HG03060 (cell line): ENCODE results near the gene PRR20C.
"Not testable (repeated sequence)": the region's sequence is repeated elsewhere in the genome, so short reads cannot be mapped to it uniquely, and the experiment has no call there.

ENCODE experiments used
- ATAC-seq: cut with Tn5 transposase; IDR thresholded peaks from one replicate; pipeline ENCODE4 v1.9.1; 2021; ENCODE audit warnings: low read depth, moderate number of reproducible peaks; ENCODE audit not compliant: unreplicated experiment

PRR20C gene

GRCh38 chr13:57153761-57154160 lies at the start of gene PRR20C:
Gene PRR20C, plus strand, starts transcription at chr13:57154061. Its CDS starts 387 bp downstream, at chr13:57154448.
- not testable (repeated sequence) for ATAC-seq

- no peak for ATAC-seq
Observed at GRCh38 chr13:57114945-57115344, 38.9 kb upstream of the PRR20C start.

DNA sequence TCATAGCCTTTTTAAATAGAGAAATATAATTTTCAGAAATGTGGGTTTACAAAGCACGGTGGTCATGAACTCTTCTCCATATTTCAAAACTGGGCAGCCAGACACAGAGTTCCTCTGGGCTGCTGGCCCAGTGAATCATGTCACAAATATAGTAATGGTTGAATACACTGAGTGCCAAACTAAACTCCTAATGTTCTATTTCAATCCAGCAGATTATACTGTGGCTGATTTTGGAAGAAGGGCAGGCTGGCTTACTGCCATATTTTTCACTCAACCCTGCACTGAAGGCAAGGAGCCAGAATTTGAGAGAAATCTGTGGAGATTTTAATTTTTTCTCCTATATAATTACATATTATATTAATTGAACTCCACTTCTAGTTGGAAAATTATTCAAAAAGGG lies 30.2 kb upstream of the PRR20C start:
- no peak for ATAC-seq

GRCh38 chr13:57128909-57129308 lies 25.0 kb upstream of the PRR20C start:
- no peak for ATAC-seq

GRCh38 chr13:57136093-57136492 lies 17.8 kb upstream of the PRR20C start:
- no peak for ATAC-seq

DNA sequence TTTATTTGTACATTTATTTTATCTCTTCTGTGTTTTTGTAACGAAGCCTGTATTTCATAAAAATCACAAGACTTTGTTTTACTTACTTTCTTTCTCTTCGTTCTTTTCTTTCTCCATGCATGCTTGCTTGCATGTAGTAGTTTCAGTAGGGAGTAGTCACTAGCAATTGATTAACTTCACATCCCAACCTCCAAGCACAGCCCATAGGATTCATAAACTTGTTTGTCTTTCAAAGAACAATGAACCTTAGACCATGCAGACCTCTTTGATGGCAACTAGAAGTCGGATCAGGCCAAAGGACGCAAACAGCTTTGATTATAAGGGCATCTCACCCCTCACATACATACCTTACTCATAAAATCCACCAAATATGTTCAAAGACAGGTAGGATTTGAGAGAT lies 16.3 kb upstream of the PRR20C start:
- ATAC-seq: no peak

DNA sequence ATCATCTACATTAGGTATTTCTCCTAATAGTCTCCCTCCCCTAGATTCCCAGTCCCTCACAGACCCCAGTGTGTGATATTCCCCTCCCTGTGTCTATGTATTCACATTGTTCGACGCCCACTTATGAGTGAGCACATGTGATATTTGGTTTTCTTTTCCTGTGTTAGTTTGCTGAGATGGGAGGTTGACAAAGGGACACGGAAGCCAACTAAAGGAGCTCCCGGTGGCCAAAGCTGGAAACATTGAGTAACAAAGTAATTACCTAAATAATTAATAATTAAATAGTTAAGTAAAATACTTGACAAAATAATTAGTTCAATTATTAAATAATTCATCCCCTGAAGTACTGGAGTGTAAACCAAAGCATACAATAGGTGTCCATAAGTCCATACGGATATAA lies 14.9 kb upstream of the PRR20C start:
- ATAC-seq: no peak

- ATAC-seq: not testable (repeated sequence)
Observed at GRCh38 chr13:57139781-57140180, 14.1 kb upstream of the PRR20C start.

DNA sequence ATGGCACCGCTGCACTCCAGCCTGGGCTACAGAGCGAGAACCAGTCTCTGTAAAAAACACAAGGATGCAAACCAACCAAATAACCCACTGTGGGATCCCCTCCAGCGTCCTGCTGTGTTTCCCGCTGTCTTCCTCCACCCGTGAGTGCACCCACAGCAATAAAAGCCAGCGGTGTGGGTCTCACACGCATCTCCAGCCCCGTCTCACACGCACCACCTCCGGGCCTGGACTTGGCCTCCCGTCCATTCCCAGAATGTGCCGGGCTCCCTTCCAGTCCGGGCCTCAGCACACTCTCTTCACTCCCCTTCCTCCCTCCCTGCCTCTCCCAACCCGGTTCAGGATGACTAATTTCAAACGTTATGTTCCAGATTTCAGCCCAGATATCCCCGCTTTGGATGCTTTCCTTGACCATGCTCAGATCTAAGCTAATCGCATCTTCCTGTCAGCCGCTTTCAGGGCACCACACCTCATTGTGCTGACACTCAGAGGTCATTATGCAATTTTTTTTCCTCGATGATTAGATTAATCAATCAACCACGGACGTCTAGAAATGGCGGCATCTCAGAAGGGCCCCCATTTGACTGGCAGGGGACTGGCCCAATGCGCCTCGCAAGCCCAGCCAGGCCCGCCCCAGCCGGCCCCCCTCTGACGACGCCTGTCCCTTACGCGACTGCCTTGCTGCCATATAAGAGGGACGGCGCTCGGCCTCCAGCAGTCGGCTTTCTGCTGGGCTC lies 13.5 kb upstream of the PRR20C start, which contains the start of gene PRR20A:
PRR20A (plus strand) TSS at position 684 of the 734 bp plus-strand sequence. CDS start 387 bp downstream, outside the sequence.
- not testable (repeated sequence) for ATAC-seq

GRCh38 chr13:57147188-57147587 lies 6.7 kb upstream of the PRR20C start, which contains the start of gene PRR20B:
Gene PRR20B, plus strand, starts transcription at chr13:57147488. Its CDS starts 387 bp downstream, at chr13:57147875.
- ATAC-seq: not testable (repeated sequence)

DNA sequence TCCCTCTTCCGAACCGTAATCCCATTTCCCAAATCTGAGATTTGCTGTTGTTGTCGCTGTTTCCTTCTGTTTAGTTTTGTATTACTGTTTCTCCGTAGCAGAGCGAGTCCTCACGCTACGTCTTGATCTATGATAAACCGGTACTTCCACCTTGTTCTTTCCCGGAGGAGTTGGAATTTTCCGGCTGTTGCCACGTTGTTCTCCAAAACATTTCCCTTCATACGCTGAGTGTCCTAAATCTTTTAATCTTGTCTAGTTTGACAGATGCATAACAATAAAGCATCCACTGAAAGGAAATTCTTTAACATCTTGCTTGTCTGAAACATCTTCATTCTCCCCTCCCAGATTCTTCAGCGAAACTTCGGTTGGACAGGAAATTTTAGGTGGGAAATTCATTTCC lies 5.8 kb upstream of the PRR20C start:
- ATAC-seq: not testable (repeated sequence)

DNA sequence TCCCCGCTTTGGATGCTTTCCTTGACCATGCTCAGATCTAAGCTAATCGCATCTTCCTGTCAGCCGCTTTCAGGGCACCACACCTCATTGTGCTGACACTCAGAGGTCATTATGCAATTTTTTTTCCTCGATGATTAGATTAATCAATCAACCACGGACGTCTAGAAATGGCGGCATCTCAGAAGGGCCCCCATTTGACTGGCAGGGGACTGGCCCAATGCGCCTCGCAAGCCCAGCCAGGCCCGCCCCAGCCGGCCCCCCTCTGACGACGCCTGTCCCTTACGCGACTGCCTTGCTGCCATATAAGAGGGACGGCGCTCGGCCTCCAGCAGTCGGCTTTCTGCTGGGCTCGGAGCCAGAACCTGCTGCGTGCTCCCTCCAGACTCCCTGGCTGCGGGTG lies 6.5 kb downstream of the PRR20C start, which contains the start of gene PRR20D:
PRR20D (plus strand) TSS at position 301 of the 400 bp plus-strand sequence. CDS start 387 bp downstream, outside the sequence.
- not testable (repeated sequence) for ATAC-seq

GRCh38 chr13:57166897-57167296 lies 13.0 kb downstream of the PRR20C start, which contains the start of gene PRR20E:
Gene PRR20E, plus strand, starts transcription at chr13:57167197. Its CDS starts 387 bp downstream, at chr13:57167584.
- ATAC-seq: not testable (repeated sequence)

- no peak for ATAC-seq
Observed at GRCh38 chr13:57191667-57192066, 37.8 kb downstream of the PRR20C start.
